Measurements from ENCODE around the gene TMEM151A.
A peak's percentile ranks its signal among the peaks of the same experiment; 100 is the strongest.

Gene TMEM151A

DNA sequence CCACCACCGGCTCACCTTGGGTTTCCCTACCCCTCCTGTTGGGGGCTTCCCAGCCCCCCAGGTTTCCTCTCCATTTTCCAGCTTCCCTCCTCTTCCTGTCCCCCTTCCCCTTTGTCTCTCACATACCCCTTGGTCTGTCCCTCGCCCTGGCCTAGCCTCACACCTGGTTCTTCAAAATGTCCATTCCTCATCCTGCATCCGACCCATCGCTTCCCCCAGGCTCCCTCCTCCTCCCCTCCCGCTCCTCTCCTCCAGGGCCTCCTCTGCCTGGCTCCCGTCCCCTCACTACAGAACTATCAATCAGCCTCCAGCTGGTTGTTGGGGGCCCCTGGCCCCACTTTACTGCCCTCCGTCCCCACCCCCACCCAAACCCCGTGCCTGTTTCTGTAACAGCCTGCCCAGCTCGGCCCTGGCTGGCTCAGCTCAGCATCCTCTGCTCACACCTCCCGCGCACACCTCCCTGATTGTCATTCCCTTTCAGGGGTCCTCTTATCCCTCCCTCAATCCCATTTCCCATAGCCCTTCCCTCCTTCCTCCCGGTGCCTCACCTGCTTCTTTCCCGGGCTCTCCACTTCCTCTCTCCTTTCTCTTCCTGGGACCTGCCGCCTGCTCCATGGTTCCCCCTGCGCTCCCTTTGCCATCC is 12.5 kb upstream of the TMEM151A start:
- TF ChIP-seq, protein P1, sequence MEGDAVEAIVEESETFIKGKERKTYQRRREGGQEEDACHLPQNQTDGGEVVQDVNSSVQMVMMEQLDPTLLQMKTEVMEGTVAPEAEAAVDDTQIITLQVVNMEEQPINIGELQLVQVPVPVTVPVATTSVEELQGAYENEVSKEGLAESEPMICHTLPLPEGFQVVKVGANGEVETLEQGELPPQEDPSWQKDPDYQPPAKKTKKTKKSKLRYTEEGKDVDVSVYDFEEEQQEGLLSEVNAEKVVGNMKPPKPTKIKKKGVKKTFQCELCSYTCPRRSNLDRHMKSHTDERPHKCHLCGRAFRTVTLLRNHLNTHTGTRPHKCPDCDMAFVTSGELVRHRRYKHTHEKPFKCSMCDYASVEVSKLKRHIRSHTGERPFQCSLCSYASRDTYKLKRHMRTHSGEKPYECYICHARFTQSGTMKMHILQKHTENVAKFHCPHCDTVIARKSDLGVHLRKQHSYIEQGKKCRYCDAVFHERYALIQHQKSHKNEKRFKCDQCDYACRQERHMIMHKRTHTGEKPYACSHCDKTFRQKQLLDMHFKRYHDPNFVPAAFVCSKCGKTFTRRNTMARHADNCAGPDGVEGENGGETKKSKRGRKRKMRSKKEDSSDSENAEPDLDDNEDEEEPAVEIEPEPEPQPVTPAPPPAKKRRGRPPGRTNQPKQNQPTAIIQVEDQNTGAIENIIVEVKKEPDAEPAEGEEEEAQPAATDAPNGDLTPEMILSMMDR (IDR thresholded peaks at IDR 0.05; ENCODE audit: low read depth, low read length, missing control alignments): no peak
- no peak overlapping the region for H3K4me3 ChIP-seq (ENCODE audit: low read depth, low read length)
- no peak for DNase-seq (ENCODE audit: low read depth)

DNA sequence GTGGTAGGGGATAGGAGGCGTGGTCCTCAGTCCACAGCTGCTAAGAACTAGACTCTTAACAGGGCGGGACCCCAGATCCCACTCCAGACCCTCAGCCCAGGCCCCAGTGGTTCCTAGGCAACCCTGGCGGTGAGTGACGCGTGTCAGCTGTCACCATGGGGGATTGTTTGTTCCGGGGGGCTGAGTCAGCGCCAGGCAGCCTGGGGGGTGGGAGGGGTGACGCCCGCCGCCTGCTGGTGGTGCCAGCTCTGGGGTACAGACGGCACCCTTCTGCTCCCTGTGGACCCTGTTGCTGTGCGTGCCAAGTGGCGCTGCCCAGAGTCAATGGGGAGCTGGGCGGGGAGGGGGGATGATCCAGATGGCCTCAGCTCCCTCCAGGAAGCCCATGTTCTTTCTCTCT is 11.3 kb upstream of the TMEM151A start:
- DNase-seq (ENCODE audit: low read depth): no peak
- TF ChIP-seq, protein P1 (IDR thresholded peaks at IDR 0.05; ENCODE audit: low read depth, low read length, missing control alignments): no peak
- no peak overlapping the region for H3K4me3 ChIP-seq (ENCODE audit: low read depth, low read length)

DNA sequence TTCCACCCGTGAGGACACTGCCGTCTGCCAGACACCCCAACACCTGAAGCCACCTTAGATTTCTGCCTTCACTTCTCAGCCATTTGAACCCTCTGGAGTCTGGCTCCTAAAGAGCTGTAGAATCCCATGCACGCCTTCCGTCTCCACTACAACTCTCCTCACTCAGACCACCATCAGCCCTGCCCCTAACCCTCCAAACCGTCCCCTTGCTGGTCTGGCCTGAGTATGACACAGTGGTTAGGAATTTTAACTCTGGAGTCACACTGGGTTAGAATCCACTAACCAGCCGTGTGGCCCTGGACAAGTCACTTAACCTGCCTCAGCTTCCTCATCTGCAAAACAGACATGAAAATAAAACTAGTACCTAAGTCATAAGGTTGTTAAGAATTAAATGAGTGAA is 10.7 kb upstream of the TMEM151A start:
- no peak for DNase-seq (ENCODE audit: low read depth)
- TF ChIP-seq, protein P1 (IDR thresholded peaks at IDR 0.05; ENCODE audit: low read depth, low read length, missing control alignments): no peak
- no peak overlapping the region for H3K4me3 ChIP-seq (ENCODE audit: low read depth, low read length)

DNA sequence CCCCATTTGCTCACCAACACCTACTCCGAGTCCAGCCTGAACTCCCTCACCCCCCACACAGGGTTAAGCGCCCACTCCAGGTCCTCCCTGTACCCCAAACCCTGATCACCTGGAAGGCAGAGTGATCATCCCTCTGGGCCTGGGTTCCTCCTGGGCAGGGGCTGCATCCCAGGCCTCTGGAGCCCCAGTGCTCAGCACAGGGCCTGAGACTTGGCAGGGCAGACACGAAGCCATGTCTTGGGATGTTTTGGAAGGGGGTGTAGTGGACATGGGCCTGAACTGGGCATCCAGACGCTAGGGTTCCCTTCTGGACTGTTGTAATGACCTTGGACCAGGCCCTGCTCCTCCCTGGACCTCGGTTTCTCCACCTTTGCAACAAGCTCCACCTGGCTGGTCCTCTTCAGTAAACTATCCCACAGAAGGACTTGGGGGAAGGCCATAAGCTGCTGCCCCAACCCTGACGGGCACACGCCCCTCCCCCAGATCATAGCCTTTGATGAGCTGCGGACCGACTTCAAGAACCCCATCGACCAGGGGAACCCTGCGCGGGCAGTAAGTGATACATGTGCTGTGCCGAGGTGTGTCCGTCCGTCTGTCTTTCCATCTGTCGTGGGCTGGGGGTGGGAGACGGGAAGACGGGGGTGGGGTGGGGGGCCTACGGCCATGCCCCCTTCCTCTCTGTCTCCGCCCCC is 9.8 kb upstream of the TMEM151A start:
- DNase-seq (ENCODE audit: low read depth): no peak

DNA sequence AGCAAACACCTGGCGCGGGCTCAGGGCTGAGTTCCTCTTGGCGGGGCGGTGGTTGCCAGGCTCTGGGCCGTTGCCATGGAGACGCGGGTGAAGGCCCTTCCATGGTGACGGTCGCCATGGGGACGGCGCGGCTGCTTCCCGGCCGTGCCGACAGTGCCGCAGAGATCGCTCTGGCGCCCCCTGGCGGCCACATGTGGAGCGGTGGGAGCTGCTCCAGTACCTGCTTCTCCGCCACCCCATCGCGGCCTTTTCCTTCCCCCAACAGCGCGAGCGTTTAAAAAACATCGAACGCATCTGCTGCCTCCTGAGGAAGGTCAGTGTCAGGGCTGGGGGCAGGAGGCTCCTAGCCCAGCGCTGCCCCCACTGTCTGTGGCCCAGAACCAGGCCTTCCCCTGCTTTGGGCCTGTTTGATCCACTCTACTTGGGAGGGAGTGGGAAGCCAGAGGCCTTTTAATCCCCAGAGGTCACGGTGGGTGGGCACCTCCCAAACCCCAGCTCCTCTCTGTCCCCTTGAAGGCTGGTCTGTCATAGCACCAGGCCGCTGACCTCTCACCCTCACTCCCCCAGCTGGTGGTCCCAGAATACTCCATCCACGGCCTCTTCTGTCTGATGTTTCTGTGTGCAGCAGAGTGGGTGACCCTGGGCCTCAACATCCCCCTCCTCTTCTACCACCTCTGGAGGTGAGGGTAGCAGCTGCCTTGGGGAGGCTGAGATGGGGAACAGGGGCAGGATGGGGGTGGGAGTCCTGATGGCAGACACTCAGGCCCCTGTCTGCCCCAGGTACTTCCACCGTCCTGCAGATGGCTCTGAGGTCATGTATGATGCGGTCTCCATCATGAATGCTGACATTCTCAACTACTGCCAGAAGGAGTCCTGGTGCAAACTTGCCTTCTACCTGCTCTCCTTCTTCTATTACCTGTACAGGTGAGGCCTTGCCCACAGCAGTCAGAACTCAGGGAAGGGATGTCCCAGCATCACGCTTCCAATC is 8.9 kb upstream of the TMEM151A start:
- H3K4me3 ChIP-seq (ENCODE audit: low read depth, low read length): no peak overlapping the region
- peak; percentile 93 for DNase-seq (ENCODE audit: low read depth)
- TF ChIP-seq, protein P1 (IDR thresholded peaks at IDR 0.05; ENCODE audit: low read depth, low read length, missing control alignments): peak; percentile 97

More for the DNA sequence above, 9.8 kb upstream of the TMEM151A start:
- TF ChIP-seq, protein P1 (IDR thresholded peaks at IDR 0.05; ENCODE audit: low read depth, low read length, missing control alignments): no peak
- no peak overlapping the region for H3K4me3 ChIP-seq (ENCODE audit: low read depth, low read length)

DNA sequence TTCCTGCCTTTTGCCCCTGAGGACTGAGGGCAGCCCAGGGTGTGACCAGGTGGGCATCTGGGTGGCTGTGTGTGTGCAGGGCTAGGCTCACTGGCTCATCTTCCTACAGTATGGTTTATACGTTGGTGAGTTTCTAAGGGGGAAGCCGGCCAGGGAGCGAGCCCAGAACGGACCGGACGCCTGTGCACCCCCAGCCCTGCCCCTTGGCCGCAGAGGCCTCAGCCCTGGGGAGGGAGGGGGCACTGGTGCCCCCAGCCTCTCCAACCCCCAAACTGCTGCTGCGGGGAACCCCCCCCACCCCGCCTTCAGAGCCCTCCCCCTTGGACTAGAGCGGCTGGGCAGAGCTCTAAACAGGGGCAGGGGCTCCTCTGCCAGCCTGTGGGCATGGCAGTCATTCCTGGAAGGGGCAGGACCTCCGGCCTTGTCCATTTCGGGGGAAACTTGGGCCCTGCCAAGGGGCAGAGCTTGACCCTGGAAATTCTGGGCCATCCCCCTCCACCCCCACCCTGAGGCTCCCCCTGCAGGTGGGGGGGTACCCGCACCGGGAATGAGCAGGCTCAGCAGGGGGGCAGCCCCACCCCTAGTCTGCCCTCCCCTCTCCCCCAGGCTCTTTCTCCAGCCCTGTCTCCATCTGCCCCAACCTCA is 8.1 kb upstream of the TMEM151A start:
- no peak for DNase-seq (ENCODE audit: low read depth)
- TF ChIP-seq, protein P1 (IDR thresholded peaks at IDR 0.05; ENCODE audit: low read depth, low read length, missing control alignments): no peak
- H3K4me3 ChIP-seq (ENCODE audit: low read depth, low read length): no peak overlapping the region

Data from GM12864 (cell line).